WI38 (cell line): ENCODE measurements around the gene KCNC4.

ENCODE experiments used
- H3K4me3 ChIP-seq: 2 replicates; pipeline ENCODE4 v1.5.1; 2011; ENCODE audit warnings: low read depth, mild to moderate bottlenecking, control low read depth, low read length
- CTCF ChIP-seq: IDR thresholded peaks from 2 replicates; pipeline ENCODE4 v1.5.1; 2012; ENCODE audit warnings: low read depth, mild to moderate bottlenecking, control low read depth, low read length

Gene KCNC4

DNA sequence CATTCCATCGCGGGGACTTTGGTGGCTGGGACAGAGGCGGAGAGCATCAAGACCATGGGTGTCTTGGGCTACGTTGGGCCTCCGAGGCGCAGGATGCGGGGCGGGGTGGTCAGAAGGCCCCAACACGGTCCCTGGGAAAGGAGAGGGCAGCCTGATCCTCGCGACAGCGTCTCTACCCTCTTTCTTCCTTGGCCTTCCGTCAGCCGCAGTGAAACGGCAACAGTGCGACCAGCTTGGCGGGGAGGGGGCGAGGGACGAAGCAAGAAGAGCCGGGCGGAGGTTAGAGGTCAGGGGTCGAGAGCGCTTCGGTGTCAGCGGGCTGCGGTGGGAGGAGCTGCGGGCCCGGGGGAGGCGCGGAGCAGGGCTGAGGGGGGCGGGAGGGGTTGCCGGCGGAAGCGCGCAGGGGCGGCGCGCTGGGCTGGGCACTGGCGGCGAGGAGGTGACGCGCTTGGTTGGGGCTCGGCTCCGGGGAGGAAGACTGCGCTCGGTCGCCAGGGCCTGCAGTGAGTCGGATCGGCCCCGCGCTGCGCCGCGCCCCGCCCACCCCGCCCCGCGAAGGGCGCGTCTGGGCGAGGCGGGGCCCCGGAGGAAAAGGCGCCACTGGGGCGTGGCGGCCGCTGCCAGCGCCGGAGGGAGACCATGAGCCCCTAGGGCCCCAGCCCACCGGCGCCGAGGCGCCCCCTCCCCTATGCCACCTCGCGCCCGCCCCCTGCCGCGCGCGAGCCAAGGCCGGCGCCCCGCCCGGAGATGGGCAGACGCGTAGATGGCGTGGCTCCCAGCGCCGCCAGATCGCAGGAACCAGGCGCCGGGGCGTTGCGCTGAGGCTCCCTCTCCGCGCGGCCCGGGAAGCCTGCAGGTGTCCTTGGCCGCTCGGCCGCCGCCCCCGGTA, at the start of gene KCNC4:
KCNC4 (plus strand) TSS at position 600 of the 889 bp plus-strand sequence. CDS start 1,186 bp downstream, outside the sequence.
- peak within 1 kb of the TSS; percentile 45 for H3K4me3 ChIP-seq
- no peak for TF ChIP-seq CTCF

GRCh38 chr1:110160538-110161100, 49.5 kb upstream of the KCNC4 start:
- no peak for TF ChIP-seq CTCF
- H3K4me3 ChIP-seq: no peak overlapping the region

- TF ChIP-seq CTCF: no peak
- no peak overlapping the region for H3K4me3 ChIP-seq
These were observed 48.9 kb upstream of the KCNC4 start for GRCh38 chr1:110161165-110161564.

DNA sequence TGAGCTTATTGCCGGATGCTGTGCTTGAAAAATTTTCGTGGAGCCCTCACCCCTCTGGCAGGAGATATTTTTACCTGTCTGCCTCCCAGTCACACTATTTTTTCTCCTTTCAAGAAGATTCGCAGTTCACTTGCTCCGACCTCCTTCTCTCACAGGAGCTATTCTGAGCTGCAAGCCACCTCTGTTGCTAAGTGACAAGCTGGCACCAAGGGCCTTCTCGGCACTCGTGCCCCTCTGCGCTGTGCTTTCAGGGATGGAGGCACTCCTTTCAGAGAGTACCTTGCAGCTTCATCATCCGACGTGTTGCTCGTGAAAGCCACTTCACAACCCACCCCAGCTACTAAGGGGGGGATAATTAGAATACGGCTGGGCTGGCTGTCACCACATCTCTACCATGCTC, 48.3 kb upstream of the KCNC4 start:
- TF ChIP-seq CTCF: no peak

GRCh38 chr1:110163591-110163990, 46.5 kb upstream of the KCNC4 start:
- no peak for TF ChIP-seq CTCF
- H3K4me3 ChIP-seq: no peak overlapping the region

More for the DNA sequence above, 48.3 kb upstream of the KCNC4 start:
- no peak overlapping the region for H3K4me3 ChIP-seq

GRCh38 chr1:110164725-110165350, 45.3 kb upstream of the KCNC4 start:
- no peak for TF ChIP-seq CTCF
- H3K4me3 ChIP-seq: no peak overlapping the region
